NCI-H1105 treated with DMSO at 0.1 percent for 48 hours (cell line): ENCODE data around the gene LAMA4.
A peak's percentile ranks its signal among the peaks of the same experiment; 100 is the strongest.

Source experiments
- DNase-seq: peaks from one replicate; lab custom pipeline; 2025; lab: John Stamatoyannopoulos, UW

LAMA4 gene

DNA sequence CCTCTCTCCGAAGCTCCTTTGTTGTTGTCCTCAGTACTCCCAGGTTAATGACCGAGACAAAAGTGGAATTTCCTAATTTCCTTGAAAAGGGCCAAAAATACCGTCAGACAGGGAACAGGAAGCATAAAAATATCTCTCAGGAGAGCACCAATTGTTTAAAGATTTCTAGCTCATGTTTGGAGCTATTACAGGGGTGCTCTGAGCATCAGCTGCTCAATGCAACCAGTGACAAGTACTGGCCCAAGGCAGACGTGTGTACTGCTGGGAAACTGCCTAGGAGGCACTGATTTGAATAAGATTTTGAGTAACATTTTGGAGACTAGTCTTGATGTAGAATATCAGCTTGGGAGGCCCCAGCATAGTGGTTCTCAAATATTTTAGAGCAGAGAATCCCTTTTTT is 17.3 kb downstream of the LAMA4 start:
- DNase-seq, result no peak

DNA sequence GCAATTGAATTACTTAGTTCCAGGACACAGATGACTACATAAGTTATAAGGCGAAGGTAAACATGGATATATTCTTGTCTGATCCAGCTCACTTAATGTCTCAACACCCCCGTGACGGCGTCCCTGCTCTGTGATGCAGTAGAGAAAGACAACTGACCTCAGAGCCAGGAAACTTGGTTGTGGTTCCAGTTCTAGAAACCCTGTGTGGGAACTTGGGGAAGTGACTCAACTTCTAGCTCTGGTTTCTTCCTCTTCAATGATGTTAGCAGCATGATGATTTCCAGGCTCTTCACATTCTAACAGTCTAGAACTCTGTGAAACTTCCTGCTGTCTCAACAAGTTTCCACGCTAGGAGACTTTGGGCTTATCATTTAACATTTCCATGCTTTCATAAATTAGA is 18.4 kb downstream of the LAMA4 start:
- no peak for DNase-seq

DNA sequence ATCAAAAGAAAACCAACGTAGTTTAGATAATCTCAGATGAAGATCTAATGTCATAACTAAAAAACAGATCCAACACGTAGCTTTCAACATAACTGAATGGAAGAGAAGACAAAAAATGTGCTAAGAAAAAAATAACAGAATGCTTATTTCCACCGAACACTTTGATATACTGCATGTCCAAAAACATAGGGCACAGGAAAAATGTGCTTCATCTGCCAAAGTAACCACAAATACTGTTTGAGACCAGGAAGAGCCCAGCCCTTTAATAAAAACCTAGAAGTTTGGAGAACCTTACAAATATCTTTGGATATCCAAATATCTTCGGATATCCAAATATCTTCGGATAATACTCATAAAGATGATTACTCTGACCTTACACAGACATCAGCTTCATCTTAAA is 19.8 kb downstream of the LAMA4 start:
- no peak for DNase-seq

DNA sequence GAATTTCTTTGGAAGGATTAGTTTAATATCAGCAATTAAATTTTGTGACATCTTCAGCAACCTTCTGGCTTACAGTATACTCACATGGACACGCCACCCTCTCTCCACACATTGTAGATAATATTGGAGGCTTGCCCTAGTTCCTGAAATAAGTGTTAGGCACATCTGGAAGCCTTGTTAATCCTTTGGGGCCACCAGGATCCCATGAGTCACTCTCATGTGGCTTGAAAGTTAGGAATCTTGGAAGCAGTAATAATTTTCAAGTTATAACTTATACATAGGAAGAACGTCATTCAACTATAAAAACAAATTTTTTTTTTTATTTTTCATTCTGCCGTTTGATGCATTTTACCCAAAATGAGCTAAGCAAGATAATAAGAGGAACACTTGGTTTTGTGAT is 20.5 kb downstream of the LAMA4 start:
- DNase-seq, result no peak

DNA sequence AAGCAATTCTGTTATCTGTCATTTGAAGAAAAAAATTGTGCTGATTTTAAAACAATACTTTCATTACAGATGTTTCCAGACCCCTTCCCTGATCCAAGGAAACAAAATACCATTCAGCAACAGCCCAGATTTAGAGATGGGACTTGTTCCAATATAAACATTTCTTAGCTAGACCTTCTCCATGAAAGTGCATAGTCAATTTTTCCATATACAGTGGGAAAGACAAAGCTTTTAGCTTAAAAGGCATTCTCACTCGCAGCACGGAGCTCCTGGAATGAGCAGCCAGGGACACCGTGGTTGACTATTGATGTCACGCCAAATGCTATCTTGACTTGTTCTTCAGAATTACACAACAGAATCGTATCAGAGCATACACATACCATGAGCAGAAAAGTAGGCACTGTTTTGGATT is 21.5 kb downstream of the LAMA4 start:
- DNase-seq, result no peak

DNA sequence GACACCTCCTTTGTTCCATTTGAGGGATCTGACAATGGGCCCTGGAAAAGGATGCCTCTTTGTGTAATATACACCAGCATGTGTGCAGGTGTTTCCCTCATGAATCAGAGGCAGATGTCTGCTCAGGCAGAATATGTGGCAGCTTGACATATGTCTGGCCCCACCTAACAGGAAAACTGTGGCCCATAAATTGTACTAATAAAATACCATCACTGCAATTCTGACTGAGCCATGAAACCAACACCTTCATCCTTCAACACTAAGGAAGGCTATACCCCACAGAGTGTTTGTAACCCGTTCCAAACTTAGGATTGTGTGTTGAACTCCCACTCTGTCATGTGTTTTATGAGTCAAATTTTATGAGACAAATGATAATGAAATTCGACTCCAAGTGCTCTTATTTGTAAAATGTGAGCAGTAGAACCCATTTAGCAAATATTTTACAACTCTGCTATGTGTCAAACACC is 22.7 kb downstream of the LAMA4 start:
- peak; percentile 72 for DNase-seq

DNA sequence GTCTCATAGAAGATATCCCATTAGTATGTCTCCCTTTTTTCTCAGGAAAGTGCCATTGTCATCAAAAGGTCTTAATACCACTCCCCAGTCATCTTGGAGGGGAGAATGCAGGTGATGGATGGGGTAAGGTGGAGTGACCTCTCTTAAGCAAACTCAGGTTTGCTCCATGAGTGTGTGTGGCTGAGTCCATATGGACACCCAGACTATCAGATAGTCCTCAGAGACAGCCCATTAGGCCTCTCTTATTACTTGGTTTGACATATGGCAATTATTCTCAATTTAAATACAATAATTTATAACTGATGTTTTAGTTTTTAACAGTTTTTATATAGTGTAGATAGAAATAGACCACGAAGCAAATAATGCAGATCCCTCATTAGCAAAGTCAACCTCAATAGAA is 23.2 kb downstream of the LAMA4 start:
- no peak for DNase-seq

DNA sequence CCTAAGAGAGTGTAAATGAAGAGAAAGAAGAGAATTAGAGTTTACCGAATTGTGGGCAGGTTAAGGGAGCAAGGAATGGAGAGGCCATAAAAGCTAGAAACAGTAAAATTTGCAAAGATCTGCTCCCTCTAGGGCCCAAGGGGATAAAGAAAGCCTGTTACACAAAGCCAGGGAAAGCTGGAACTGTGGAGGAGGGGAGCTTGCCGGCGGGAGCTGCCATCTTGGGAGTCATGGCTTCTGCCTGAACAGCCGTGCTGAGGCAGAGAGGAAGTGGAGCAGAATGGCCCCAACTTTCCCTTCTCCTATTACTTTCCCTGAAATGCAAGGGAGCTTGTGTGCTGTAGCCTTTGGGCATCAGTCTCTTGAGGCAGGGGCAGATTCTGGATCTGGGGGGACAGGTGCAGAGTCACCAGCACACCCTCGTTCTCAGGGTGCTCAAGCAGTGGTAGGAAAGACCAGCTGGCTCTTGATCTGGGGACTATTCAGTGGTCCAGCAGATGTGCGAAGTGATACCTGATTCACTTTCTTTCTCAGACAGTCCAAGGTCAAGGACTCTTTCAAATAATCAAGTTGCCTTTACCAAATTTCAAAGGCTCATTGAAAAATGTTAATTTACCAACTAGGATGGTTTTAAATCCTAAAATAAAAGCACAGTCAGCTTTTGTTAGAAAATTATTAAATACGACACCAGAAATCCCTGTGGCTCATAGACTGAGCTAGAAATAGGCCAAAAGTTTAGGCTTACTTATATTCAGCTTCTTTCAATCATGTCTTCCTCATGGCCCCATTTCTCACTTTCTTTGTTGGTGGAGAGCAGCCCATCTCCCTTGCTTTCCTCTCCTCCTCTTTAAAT is 25.7 kb downstream of the LAMA4 start:
- no peak for DNase-seq

- DNase-seq, result no peak
These were observed 26.4 kb downstream of the LAMA4 start for GRCh38 chr6:112227992-112228391.

DNA sequence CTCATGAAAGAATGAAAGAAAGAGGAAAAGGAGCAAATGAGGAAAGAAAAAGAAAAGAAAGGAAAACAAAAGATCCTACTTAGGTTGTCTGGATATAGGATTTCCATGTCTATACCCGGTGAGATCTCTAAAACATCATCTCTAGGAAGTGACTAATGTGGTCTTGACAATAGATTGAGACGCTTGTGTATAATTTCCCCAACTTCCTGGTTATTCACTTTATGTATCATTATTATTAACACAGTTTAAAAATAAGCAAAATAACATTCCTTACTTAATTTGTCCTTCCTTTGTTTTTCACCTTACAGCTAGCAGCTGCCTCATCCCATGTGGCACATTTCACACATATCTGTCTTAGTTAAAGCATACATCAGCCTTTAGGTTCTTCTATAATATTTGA is 27.0 kb downstream of the LAMA4 start:
- DNase-seq, result no peak

- no peak for DNase-seq
These were observed 28.7 kb downstream of the LAMA4 start for GRCh38 chr6:112225691-112226090.

DNA sequence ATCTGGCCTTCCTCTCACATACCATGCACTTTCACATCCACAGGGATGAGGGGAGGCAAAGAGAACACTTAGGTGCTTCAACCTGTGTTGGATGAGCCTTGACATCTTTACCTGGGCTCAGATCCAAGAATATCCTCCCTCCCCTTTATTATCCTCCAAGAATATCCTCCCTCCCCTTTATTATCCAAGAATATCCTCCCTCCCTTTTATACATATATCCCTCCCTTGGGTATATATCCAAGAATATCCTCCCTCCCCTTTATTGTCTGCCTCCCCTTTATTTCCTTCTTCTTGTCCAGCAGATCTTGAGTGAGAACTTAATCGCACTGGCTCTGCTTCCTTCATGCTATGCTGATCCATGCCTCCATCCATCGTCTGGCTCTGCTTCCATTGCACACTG is 30.3 kb downstream of the LAMA4 start:
- DNase-seq, result no peak

GRCh38 chr6:112223070-112223861 is 31.1 kb downstream of the LAMA4 start:
- no peak for DNase-seq

DNA sequence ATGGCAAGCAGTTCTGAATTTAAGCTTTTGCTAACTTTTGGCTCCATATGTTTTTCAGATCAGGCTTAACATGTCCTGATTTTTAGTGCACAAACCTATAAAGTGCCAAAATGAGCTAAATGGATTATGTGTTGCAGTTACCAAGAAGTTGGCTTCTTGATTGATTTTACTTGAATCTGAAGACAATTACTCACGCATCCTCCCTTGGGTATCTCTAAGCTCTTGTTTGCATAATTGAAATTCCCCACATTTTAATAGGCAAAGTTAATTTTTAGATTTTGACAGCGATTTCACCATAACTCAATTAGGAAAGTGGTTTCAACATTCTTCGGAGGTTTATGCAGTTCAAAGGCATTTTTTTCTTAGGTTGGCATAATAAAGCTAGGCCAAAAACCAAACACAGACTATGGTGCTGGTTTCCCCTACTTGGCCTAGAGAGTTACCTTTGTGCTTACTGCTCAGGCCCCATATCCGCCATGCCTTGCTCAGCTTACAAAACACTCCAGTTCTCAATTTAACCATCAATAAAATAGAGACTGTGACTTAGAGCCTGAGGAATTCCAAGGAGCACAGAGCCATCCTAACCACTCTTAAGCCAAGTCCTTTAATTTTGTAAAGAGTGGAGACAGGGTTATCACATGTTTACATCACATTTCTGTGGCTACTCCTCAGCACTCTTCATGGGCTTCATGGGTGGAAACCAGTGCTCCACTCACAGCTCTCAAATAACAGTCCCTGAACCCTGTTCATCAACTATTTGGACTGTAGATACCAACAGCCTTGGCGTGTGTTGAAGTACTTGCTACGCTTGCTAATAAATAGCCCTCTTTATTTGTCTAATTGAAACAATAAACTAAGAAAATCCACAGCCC is 32.1 kb downstream of the LAMA4 start:
- DNase-seq, result no peak

- DNase-seq, result no peak
These were observed 32.8 kb downstream of the LAMA4 start for GRCh38 chr6:112221561-112221960.

DNA sequence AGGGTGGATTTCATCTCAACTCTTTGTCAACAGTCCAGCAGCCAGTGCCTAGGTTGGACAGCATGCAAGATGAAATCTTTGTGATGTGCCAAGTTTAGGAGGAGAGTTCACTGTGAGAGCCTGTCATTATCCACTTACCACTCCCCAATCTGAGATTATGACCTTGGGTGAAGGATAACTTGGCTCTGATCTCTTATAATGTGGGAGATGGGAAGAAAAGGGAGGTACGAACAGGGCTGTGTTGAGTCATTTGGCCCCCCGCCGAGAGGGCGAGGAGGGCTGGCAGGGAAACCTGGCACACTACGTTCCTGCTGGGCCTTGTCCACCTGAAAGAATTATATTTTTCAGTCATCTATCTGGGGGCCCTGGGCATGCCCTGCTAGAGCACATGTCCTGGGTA is 35.8 kb downstream of the LAMA4 start:
- DNase-seq, result peak; percentile 65

DNA sequence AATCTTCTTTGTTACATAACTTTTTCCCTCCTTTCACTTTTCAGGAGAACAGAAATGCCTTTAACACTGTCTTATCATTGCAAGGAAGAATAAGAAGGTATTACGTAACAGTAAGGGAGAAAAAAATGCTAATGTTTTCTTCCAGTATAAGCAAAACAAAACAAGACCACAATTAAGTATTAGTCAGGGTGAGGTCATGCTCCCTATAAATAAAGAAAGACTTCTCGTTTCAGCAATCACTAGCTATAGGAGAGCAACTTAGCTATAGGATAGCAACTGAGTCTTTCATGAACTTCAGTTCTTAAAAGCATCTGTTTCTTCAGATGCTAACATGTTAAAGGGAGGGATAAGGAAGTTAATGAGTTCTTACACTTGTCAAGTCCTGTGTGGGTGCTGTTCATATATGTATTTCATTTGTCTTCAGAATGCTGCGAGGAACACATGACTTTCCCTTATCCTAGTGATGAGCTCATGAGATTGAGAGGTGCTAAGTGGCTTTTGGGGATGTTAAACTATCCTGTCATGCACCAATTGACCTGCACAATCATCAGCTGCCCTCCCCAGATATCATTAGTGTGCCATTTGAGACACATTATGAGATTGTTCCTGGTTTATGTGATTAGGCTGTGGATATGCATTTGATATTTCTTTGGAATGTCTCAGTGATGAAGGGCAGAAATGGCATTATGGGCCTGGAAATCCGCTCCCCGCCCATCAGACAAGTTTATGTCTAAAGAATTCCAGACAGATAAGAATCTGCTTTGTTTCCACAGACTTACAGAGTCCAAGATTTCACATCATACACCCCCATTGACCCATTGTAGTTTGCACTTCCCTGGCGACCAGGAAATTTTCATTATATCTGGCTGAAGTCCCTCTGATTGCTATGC is 37.5 kb downstream of the LAMA4 start:
- no peak for DNase-seq

DNA sequence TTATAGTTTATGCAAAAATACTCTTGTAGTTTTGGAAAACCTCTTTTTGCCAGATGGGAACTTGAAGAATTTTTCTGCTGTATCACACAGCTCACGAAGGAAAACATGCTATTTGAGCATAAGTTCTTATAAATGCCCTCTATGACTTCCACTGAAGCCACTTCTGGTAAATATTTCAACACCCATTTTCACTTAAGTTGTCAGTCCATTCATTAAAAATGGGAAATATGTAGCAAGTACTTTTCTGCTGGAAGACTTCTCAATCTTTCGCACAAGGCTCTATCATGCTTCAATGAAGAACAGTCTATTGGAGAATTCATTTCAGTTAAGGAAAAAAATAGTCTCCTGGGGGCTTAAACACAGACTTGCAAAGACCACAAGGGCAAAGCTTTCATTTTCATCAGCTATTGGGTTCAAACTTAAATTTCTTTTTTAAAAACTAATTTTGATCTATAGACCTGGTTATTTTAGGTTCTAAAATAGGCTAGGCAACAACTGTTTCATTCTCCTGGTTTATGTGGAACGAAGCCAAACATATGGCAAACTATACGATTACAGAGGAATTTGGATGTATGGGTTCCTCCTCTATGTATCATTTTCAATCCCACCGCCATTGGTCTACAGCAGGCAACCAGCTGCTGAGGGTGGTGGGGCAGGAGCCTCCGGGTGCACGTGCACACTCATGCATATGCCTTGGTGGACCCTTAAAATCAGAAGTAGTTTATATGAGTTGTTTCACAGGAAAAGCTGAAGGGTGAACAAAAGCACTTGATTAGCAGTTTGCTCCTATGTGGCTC is 38.7 kb downstream of the LAMA4 start:
- no peak for DNase-seq

DNA sequence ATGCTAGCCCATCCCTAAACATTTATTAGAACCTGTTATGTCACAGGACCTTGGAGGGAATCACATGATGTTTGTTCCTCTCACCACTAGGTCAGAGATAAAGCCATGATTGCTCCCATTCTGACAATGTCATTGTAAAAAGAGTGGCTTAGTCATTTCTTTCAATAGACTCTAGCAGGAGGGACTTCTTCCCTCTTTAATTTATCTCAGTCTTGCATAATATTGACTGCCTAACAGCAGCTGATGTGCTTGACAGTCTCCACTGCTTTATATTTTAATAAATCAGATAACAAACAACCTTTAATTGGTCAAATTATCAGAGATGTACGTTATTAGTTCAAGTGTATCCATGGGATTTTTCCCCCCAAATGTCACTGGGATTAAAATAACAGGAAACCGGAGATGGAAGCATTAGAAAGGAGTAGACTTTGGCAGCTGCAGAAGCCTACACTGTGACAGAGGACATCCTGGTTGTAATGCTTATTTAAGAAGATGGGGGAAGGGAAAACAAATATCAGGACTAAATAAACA is 39.6 kb downstream of the LAMA4 start:
- DNase-seq, result no peak

GRCh38 chr6:112210852-112211251 is 43.5 kb downstream of the LAMA4 start:
- no peak for DNase-seq
